ENCODE data around the gene KLK4.
A peak's percentile ranks its signal among the peaks of the same experiment; 100 is the strongest.

KLK4 gene

DNA sequence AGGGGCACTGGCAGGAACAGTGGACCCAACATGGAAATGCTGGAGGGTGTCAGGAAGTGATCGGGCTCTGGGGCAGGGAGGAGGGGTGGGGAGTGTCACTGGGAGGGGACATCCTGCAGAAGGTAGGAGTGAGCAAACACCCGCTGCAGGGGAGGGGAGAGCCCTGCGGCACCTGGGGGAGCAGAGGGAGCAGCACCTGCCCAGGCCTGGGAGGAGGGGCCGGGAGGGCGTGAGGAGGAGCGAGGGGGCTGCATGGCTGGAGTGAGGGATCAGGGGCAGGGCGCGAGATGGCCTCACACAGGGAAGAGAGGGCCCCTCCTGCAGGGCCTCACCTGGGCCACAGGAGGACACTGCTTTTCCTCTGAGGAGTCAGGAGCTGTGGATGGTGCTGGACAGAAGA is 33.9 kb downstream of the KLK4 start:
- no peak for DNase-seq

- no peak for DNase-seq
These were observed 34.7 kb downstream of the KLK4 start for GRCh38 chr19:50876456-50876855.

GRCh38 chr19:50875795-50876422 is 35.3 kb downstream of the KLK4 start:
- DNase-seq = no peak

GRCh38 chr19:50874211-50874610 is 37.0 kb downstream of the KLK4 start:
- DNase-seq = no peak

DNA sequence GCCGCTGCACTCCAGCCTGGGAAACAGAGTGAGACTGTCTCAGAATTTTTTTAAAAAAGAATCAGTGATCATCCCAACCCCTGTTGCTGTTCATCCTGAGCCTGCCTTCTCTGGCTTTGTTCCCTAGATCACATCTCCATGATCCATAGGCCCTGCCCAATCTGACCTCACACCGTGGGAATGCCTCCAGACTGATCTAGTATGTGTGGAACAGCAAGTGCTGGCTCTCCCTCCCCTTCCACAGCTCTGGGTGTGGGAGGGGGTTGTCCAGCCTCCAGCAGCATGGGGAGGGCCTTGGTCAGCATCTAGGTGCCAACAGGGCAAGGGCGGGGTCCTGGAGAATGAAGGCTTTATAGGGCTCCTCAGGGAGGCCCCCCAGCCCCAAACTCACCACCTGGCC is 38.1 kb downstream of the KLK4 start, which contains the start of gene KLK2:
Gene KLK2, plus strand, starts transcription at position 384 of the 400 bp plus-strand sequence. CDS start 35 bp downstream, outside the sequence.
- DNase-seq = no peak

GRCh38 chr19:50870417-50871089 is 40.6 kb downstream of the KLK4 start:
- DNase-seq = no peak

DNA sequence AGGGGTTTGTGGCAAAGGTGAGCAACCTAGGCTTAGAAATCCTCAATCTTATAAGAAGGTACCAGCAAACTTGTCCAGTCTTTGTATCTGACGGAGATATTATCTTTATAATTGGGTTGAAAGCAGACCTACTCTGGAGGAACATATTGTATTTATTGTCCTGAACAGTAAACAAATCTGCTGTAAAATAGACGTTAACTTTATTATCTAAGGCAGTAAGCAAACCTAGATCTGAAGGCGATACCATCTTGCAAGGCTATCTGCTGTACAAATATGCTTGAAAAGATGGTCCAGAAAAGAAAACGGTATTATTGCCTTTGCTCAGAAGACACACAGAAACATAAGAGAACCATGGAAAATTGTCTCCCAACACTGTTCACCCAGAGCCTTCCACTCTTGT is 41.7 kb downstream of the KLK4 start:
- no peak for DNase-seq

GRCh38 chr19:50861496-50862286 is 49.5 kb downstream of the KLK4 start:
- no peak for DNase-seq

GRCh38 chr19:50861010-50861409 is 50.2 kb downstream of the KLK4 start:
- no peak for DNase-seq

GRCh38 chr19:50859849-50860248 is 51.3 kb downstream of the KLK4 start:
- DNase-seq = no peak

GRCh38 chr19:50858886-50859285 is 52.3 kb downstream of the KLK4 start:
- peak; percentile 73 for DNase-seq

DNA sequence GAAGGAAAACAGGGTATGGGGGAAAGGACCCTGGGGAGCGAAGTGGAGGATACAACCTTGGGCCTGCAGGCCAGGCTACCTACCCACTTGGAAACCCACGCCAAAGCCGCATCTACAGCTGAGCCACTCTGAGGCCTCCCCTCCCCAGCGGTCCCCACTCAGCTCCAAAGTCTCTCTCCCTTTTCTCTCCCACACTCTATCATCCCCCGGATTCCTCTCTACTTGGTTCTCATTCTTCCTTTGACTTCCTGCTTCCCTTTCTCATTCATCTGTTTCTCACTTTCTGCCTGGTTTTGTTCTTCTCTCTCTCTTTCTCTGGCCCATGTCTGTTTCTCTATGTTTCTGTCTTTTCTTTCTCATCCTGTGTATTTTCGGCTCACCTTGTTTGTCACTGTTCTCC is 53.8 kb downstream of the KLK4 start:
- DNase-seq = no peak
